Measurements from ENCODE around the gene GPX4. TPM values are rescaled to one million over a fixed set of nuclear protein-coding genes. Genes with fewer than 3 reads are reported as not detected.

The GPX4 gene
- polyA plus RNA-seq, 1 donor, result 152 TPM

- DNase-seq, result no peak
Measured at GRCh38 chr19:1151917-1152587, 48.3 kb downstream of the GPX4 start.

- DNase-seq, result no peak
Measured at GRCh38 chr19:1153891-1154730, 50.3 kb downstream of the GPX4 start.

- DNase-seq, result no peak
Measured at GRCh38 chr19:1154731-1155351, 51.0 kb downstream of the GPX4 start.

GRCh38 chr19:1155352-1156304 is 51.8 kb downstream of the GPX4 start:
- no peak for DNase-seq

Other genes starting within 250 kb of the GPX4 start
- 4.1 TPM for gene CFD, start 244.3 kb upstream of the GPX4 start, polyA plus RNA-seq (ENCODE audit: insufficient read length)
- 49.8 TPM for gene MED16, start 210.8 kb upstream of the GPX4 start, polyA plus RNA-seq (ENCODE audit: insufficient read length)
- not detected for gene RNU6-9, start 210.5 kb upstream of the GPX4 start, polyA plus RNA-seq (ENCODE audit: insufficient read length)
- 28.6 TPM for gene R3HDM4, start 190.8 kb upstream of the GPX4 start, polyA plus RNA-seq (ENCODE audit: insufficient read length)
- gene KISS1R, start 186.7 kb upstream of the GPX4 start, polyA plus RNA-seq (ENCODE audit: insufficient read length), result not detected
- 17.3 TPM for gene ARID3A, start 178.0 kb upstream of the GPX4 start, polyA plus RNA-seq (ENCODE audit: insufficient read length)
- 39.3 TPM for gene WDR18, start 119.6 kb upstream of the GPX4 start, polyA plus RNA-seq (ENCODE audit: insufficient read length)
- 0.22 TPM for gene GRIN3B, start 103.6 kb upstream of the GPX4 start, polyA plus RNA-seq (ENCODE audit: insufficient read length)
- gene TMEM259, start 82.9 kb upstream of the GPX4 start, polyA plus RNA-seq (ENCODE audit: insufficient read length), result 94.8 TPM
- not detected for gene RNU6-2, start 82.5 kb upstream of the GPX4 start, polyA plus RNA-seq (ENCODE audit: insufficient read length)
- gene CNN2, start 77.4 kb upstream of the GPX4 start, polyA plus RNA-seq (ENCODE audit: insufficient read length), result 58.2 TPM
- gene ABCA7, start 63.9 kb upstream of the GPX4 start, polyA plus RNA-seq (ENCODE audit: insufficient read length), result 27.8 TPM
- gene ARHGAP45, start 36.8 kb upstream of the GPX4 start, polyA plus RNA-seq (ENCODE audit: insufficient read length), result 9.8 TPM
- 121 TPM for gene POLR2E, start 8.6 kb upstream of the GPX4 start, polyA plus RNA-seq (ENCODE audit: insufficient read length)
- gene SBNO2, start 70.3 kb downstream of the GPX4 start, polyA plus RNA-seq (ENCODE audit: insufficient read length), result 18.5 TPM
- gene STK11, start 101.8 kb downstream of the GPX4 start, polyA plus RNA-seq (ENCODE audit: insufficient read length), result 61.0 TPM
- 1.9 TPM for gene CBARP, start 134.0 kb downstream of the GPX4 start, polyA plus RNA-seq (ENCODE audit: insufficient read length)
- 183 TPM for gene ATP5F1D, start 137.8 kb downstream of the GPX4 start, polyA plus RNA-seq (ENCODE audit: insufficient read length)
- gene MIDN, start 144.6 kb downstream of the GPX4 start, polyA plus RNA-seq (ENCODE audit: insufficient read length), result 47.1 TPM
- gene CIRBP, start 165.3 kb downstream of the GPX4 start, polyA plus RNA-seq (ENCODE audit: insufficient read length), result 528 TPM
- 16.3 TPM for gene FAM174C, start 171.5 kb downstream of the GPX4 start, polyA plus RNA-seq (ENCODE audit: insufficient read length)
- gene EFNA2, start 181.9 kb downstream of the GPX4 start, polyA plus RNA-seq (ENCODE audit: insufficient read length), result 0.48 TPM

Data from hindlimb muscle (tissue), 1 donor.